ENCODE data around the gene DOCK2.

Gene DOCK2

GRCh38 chr5:169728418-169728817 lies 91.3 kb downstream of the DOCK2 start:
- Histone ChIP-seq H3K9me2 (replicated peaks; ENCODE audit: insufficient read depth, low read length) (no peaks in the 10 kb centered on the region), H3K4me2 (ENCODE audit: low read depth, low read length) (no peak overlapping the region), H3K4me1 (ENCODE audit: low read length) (no peaks in the 10 kb centered on the region), H4K20me1 (ENCODE audit: insufficient read depth, low read length) (no peaks in the 10 kb centered on the region), H3K79me2 (ENCODE audit: low read length) (peaks cover 3% of the 10 kb centered on the region; the same call in 1 of the 2 replicates), H2AFZ (ENCODE audit: low read length) (no peak overlapping the region), H3K4me3 (ENCODE audit: low read length) (no peak overlapping the region), H3K36me3 (replicated peaks; ENCODE audit: insufficient read depth, low read length) (peaks cover 2% of the 10 kb centered on the region; the same call in 1 of the 2 replicates), H3F3A (ENCODE audit: insufficient read depth, low read length) (no peaks in the 10 kb centered on the region), H3K27me3 (replicated peaks; ENCODE audit: insufficient read depth, low read length) (no peaks in the 10 kb centered on the region), H3K27ac (ENCODE audit: low read length) (no peak overlapping the region), H3K9ac (ENCODE audit: low read length) (no peak overlapping the region), H3K9me3 (replicated peaks; ENCODE audit: insufficient read depth, low read length) (no peaks in the 10 kb centered on the region)
- TF ChIP-seq CTCF (IDR thresholded peaks at IDR 0.05; ENCODE audit: low read length) (no peak), EZH2phosphoT487 (IDR thresholded peaks at IDR 0.05; ENCODE audit: low read length) (no peak), EZH2 (optimal IDR thresholded peaks at IDR 0.05; ENCODE audit: low read depth, low read length) (no peak)
- DNase-seq, result no peak

GRCh38 chr5:169731221-169731620 lies 94.1 kb downstream of the DOCK2 start:
- no peak overlapping the region for H3K4me2 ChIP-seq (ENCODE audit: low read depth, low read length)
- no peaks in the 10 kb centered on the region for H3K9me2 ChIP-seq (replicated peaks; ENCODE audit: insufficient read depth, low read length)
- no peak overlapping the region for H2AFZ ChIP-seq (ENCODE audit: low read length)
- H3K4me3 ChIP-seq (ENCODE audit: low read length), result no peak overlapping the region
- H3K27me3 ChIP-seq (replicated peaks; ENCODE audit: insufficient read depth, low read length), result no peaks in the 10 kb centered on the region
- H3K27ac ChIP-seq (ENCODE audit: low read length), result no peak overlapping the region
- no peaks in the 10 kb centered on the region; the same call in 1 of the 2 replicates for H3K36me3 ChIP-seq (replicated peaks; ENCODE audit: insufficient read depth, low read length)
- no peak overlapping the region for H3K9ac ChIP-seq (ENCODE audit: low read length)
- H3F3A ChIP-seq (ENCODE audit: insufficient read depth, low read length), result no peaks in the 10 kb centered on the region
- TF ChIP-seq EZH2 (optimal IDR thresholded peaks at IDR 0.05; ENCODE audit: low read depth, low read length) (no peak), EZH2phosphoT487 (IDR thresholded peaks at IDR 0.05; ENCODE audit: low read length) (no peak), CTCF (IDR thresholded peaks at IDR 0.05; ENCODE audit: low read length) (no peak)
- no peaks in the 10 kb centered on the region for H3K4me1 ChIP-seq (ENCODE audit: low read length)
- DNase-seq, result no peak
- peaks cover 3% of the 10 kb centered on the region; the same call in 1 of the 2 replicates for H3K79me2 ChIP-seq (ENCODE audit: low read length)
- no peaks in the 10 kb centered on the region for H4K20me1 ChIP-seq (ENCODE audit: insufficient read depth, low read length)
- H3K9me3 ChIP-seq (replicated peaks; ENCODE audit: insufficient read depth, low read length), result no peaks in the 10 kb centered on the region

GRCh38 chr5:169732841-169733240 lies 95.8 kb downstream of the DOCK2 start:
- Histone ChIP-seq H3K9me2 (replicated peaks; ENCODE audit: insufficient read depth, low read length) (no peaks in the 10 kb centered on the region), H3K36me3 (replicated peaks; ENCODE audit: insufficient read depth, low read length) (no peaks in the 10 kb centered on the region; the same call in 1 of the 2 replicates), H2AFZ (ENCODE audit: low read length) (no peak overlapping the region), H4K20me1 (ENCODE audit: insufficient read depth, low read length) (no peaks in the 10 kb centered on the region), H3K4me2 (ENCODE audit: low read depth, low read length) (no peak overlapping the region), H3K4me1 (ENCODE audit: low read length) (no peaks in the 10 kb centered on the region), H3K79me2 (ENCODE audit: low read length) (no peaks in the 10 kb centered on the region), H3F3A (ENCODE audit: insufficient read depth, low read length) (no peaks in the 10 kb centered on the region), H3K9me3 (replicated peaks; ENCODE audit: insufficient read depth, low read length) (no peaks in the 10 kb centered on the region), H3K9ac (ENCODE audit: low read length) (no peak overlapping the region), H3K27me3 (replicated peaks; ENCODE audit: insufficient read depth, low read length) (no peaks in the 10 kb centered on the region), H3K4me3 (ENCODE audit: low read length) (no peak overlapping the region), H3K27ac (ENCODE audit: low read length) (no peak overlapping the region)
- DNase-seq, result no peak
- TF ChIP-seq EZH2 (optimal IDR thresholded peaks at IDR 0.05; ENCODE audit: low read depth, low read length), result no peak

- DNase-seq, result no peak
- no peaks in the 10 kb centered on the region for H4K20me1 ChIP-seq (ENCODE audit: insufficient read depth, low read length)
- H3K9me2 ChIP-seq (replicated peaks; ENCODE audit: insufficient read depth, low read length), result no peaks in the 10 kb centered on the region
- H3K4me3 ChIP-seq (ENCODE audit: low read length), result no peak overlapping the region
- H2AFZ ChIP-seq (ENCODE audit: low read length), result no peak overlapping the region
- H3K4me1 ChIP-seq (ENCODE audit: low read length), result no peaks in the 10 kb centered on the region
- H3F3A ChIP-seq (ENCODE audit: insufficient read depth, low read length), result no peaks in the 10 kb centered on the region
- H3K9me3 ChIP-seq (replicated peaks; ENCODE audit: insufficient read depth, low read length), result no peaks in the 10 kb centered on the region
- no peaks in the 10 kb centered on the region; the same call in 1 of the 2 replicates for H3K36me3 ChIP-seq (replicated peaks; ENCODE audit: insufficient read depth, low read length)
- TF ChIP-seq EZH2 (optimal IDR thresholded peaks at IDR 0.05; ENCODE audit: low read depth, low read length), result no peak
- no peak for TF ChIP-seq EZH2phosphoT487 (IDR thresholded peaks at IDR 0.05; ENCODE audit: low read length)
- no peak for TF ChIP-seq CTCF (IDR thresholded peaks at IDR 0.05; ENCODE audit: low read length)
- no peak overlapping the region for H3K4me2 ChIP-seq (ENCODE audit: low read depth, low read length)
- H3K79me2 ChIP-seq (ENCODE audit: low read length), result no peaks in the 10 kb centered on the region
- H3K9ac ChIP-seq (ENCODE audit: low read length), result no peak overlapping the region
- no peaks in the 10 kb centered on the region for H3K27me3 ChIP-seq (replicated peaks; ENCODE audit: insufficient read depth, low read length)
- H3K27ac ChIP-seq (ENCODE audit: low read length), result no peak overlapping the region
Observed at GRCh38 chr5:169735913-169736312, 98.8 kb downstream of the DOCK2 start.

Measured in MM.1S (cell line).